ENCODE results near the gene C1QTNF12. TPM values are rescaled to one million over a fixed set of nuclear protein-coding genes. Genes with fewer than 3 reads are reported as not detected.

Gene C1QTNF12
- total RNA-seq, 2 donors from 2014 or later = 2.9 to 12.5 TPM

GRCh38 chr1:1211541-1212441 is 34.7 kb downstream of the C1QTNF12 start:
- no peak overlapping the region for H3K27ac ChIP-seq
- no peak for ATAC-seq (ENCODE audit: insufficient number of reproducible peaks, low FRiP score, low read depth)
- DNase-seq (ENCODE audit: low spot score) = no peak
- TF ChIP-seq, protein P1, sequence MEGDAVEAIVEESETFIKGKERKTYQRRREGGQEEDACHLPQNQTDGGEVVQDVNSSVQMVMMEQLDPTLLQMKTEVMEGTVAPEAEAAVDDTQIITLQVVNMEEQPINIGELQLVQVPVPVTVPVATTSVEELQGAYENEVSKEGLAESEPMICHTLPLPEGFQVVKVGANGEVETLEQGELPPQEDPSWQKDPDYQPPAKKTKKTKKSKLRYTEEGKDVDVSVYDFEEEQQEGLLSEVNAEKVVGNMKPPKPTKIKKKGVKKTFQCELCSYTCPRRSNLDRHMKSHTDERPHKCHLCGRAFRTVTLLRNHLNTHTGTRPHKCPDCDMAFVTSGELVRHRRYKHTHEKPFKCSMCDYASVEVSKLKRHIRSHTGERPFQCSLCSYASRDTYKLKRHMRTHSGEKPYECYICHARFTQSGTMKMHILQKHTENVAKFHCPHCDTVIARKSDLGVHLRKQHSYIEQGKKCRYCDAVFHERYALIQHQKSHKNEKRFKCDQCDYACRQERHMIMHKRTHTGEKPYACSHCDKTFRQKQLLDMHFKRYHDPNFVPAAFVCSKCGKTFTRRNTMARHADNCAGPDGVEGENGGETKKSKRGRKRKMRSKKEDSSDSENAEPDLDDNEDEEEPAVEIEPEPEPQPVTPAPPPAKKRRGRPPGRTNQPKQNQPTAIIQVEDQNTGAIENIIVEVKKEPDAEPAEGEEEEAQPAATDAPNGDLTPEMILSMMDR (IDR thresholded peaks at IDR 0.05) = no peak
- H3K36me3 ChIP-seq = peaks cover 4% of the 10 kb centered on the region
- no peak overlapping the region for H3K4me3 ChIP-seq
- peaks cover 3% of the 10 kb centered on the region in 2 donors for H3K4me1 ChIP-seq (ENCODE audit: control insufficient read depth in 1 of 2, low read depth in 2 of 2)
- no peaks in the 10 kb centered on the region for H3K9me3 ChIP-seq
- no peaks in the 10 kb centered on the region for H3K27me3 ChIP-seq (replicated peaks; ENCODE audit: insufficient read depth)

DNA sequence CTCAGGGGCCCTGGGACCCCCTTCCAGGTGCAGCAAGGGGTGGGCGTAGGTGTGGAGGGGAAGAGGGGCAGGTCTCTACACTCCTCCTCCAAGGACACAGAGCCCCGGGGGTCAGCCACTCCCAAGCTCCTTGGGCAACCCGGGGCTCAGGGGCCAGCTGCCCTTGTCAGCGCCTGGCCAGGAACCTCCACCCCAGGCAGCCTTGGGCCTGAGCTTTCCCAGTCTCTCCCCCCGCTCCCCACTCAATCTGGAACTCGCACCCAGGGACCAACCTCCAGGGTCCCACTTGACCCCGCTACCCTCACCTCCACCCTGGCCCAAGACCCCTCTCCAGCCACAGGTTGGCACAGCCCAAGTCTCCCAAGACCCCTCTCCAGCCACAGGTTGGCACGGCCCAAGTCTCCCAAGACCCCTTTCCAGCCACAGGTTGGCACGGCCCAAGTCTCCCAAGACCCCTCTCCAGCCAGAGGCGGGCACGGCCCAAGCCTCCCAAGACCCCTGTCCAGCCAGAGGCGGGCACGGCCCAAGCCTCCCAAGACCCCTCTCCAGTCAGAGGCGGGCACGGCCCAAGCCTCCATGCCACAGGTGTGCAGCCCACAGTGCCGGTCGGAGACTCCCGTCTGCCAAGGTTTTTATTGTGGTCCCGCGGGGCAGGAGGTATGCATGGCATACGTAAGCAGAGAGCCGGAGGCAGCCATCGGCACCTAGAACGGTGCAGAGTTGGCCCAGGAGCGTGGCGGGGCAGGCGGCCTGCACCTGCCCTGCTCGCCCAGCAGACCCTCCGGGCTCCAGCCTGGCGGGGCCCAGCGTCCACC is 35.6 kb downstream of the C1QTNF12 start:
- no peak for DNase-seq (ENCODE audit: low spot score)

DNA sequence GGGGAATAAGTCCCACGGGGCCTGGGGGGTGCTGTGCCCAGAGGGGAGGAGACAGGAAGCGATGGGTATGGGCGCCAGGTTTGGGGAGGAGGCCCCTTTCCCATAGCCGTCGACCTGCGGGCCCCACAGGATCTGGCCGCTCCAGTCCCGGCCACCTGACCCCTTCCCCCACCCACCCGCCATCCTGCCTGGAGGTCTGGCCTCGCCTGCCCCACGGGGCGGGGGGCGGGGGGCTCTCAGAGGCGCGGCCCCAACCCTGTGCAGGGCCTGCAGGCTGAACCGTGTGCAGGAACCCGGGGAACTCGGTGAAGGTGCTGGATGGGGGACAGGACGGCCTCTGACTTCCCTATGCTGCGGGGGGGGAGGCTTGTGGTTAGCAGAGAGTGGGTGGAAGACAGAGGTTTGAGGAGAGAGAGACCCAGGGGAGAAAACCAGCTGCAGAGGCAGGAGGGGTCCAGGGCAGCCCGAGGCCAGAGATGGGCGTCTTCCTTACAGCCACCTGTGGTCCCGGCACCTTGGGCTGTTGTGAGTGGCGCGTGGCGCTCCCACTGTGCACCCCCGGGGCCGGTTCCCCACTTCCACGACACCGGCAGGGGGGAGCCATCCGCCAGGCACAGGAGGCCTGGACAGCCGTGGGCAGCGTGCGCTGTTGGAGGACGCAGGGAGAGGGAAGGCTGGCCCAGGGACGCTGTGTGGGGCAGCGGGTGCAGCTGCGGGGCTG is 37.6 kb downstream of the C1QTNF12 start:
- no peak for ATAC-seq (ENCODE audit: insufficient number of reproducible peaks, low FRiP score, low read depth)
- H3K27ac ChIP-seq = no peak overlapping the region

More for the DNA sequence above, 35.6 kb downstream of the C1QTNF12 start:
- ATAC-seq (ENCODE audit: insufficient number of reproducible peaks, low FRiP score, low read depth) = no peak
- Histone ChIP-seq H3K27me3 (replicated peaks; ENCODE audit: insufficient read depth) (peaks cover 2% of the 10 kb centered on the region), H3K4me3 (no peak overlapping the region), H3K9me3 (no peaks in the 10 kb centered on the region), H3K4me1 (ENCODE audit: control insufficient read depth in 1 of 2, low read depth in 2 of 2) (peaks cover 8 to 11% of the 10 kb centered on the region in 2 donors), H3K27ac (no peak overlapping the region), H3K36me3 (no peaks in the 10 kb centered on the region)
- TF ChIP-seq, protein P1 (IDR thresholded peaks at IDR 0.05) = no peak

DNA sequence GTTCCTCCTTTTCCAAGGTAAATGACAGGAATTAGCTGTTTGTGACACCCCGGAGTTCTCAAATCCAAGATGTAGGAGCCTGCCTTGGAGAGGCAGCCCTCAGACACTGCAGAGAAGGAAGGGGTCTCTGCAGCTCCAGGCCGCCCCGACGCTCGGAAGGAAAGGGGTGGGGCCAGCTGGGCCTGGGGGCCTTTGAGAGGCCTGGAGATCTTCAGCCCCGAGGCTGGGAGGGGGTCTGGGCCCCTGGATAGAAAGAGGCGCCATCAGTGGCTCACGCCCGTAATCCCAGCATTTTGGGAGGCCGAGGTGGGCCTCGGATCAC is 39.0 kb downstream of the C1QTNF12 start:
- peaks cover 4% of the 10 kb centered on the region for H3K27me3 ChIP-seq (replicated peaks; ENCODE audit: insufficient read depth)
- H3K4me1 ChIP-seq (ENCODE audit: control insufficient read depth in 1 of 2, low read depth in 2 of 2) = peaks cover 8 to 13% of the 10 kb centered on the region in 2 donors
- H3K9me3 ChIP-seq = no peaks in the 10 kb centered on the region
- no peak overlapping the region for H3K4me3 ChIP-seq
- TF ChIP-seq, protein P1 (IDR thresholded peaks at IDR 0.05) = no peak
- ATAC-seq (ENCODE audit: insufficient number of reproducible peaks, low FRiP score, low read depth) (no peak), DNase-seq (ENCODE audit: low spot score) (no peak)
- H3K27ac ChIP-seq = no peak overlapping the region
- no peaks in the 10 kb centered on the region for H3K36me3 ChIP-seq

More for the DNA sequence above, 37.6 kb downstream of the C1QTNF12 start:
- no peaks in the 10 kb centered on the region for H3K9me3 ChIP-seq
- H3K27me3 ChIP-seq (replicated peaks; ENCODE audit: insufficient read depth) = peaks cover 4% of the 10 kb centered on the region
- peak overlapping the region; percentile 60 for H3K4me3 ChIP-seq
- DNase-seq (ENCODE audit: low spot score) = no peak
- TF ChIP-seq, protein P1 (IDR thresholded peaks at IDR 0.05) = no peak
- no peaks in the 10 kb centered on the region for H3K36me3 ChIP-seq
- peaks cover 8 to 13% of the 10 kb centered on the region in 2 donors for H3K4me1 ChIP-seq (ENCODE audit: control insufficient read depth in 1 of 2, low read depth in 2 of 2)
